CD14-positive monocyte (primary cell): ENCODE measurements around the gene C11orf86. TPM values are rescaled to one million over a fixed set of nuclear protein-coding genes. Genes with fewer than 3 reads are reported as not detected.

ENCODE experiments used
- DNase-seq, 3 donors: peaks; one replicate each; pipeline ENCODE4 v3.0.0-alpha.2; 2011 to 2022
- H2AFZ ChIP-seq: 2 replicates; pipeline ENCODE4 v1.6.0; 2012; ENCODE audit warnings: mild to moderate bottlenecking, low read depth, low read length, inconsistent platforms; ENCODE audit not compliant: insufficient read depth, poor library complexity, severe bottlenecking
- H3K27ac ChIP-seq, 2 donors: 1 replicate in 1 of 2; 2 replicates in 1 of 2; pipeline ENCODE4 v1.5.1; 2012 to 2013; ENCODE audit warnings: low read length in 2 of 2, control low read depth in 1 of 2, inconsistent platforms in 1 of 2, low read depth in 1 of 2, mild to moderate bottlenecking in 1 of 2
- H3K27me3 ChIP-seq, 2 donors: one replicate each; pipeline versions ENCODE4 v1.6.0 to v1.6.1; 2011 to 2013; ENCODE audit warnings: low read length in 2 of 2; ENCODE audit not compliant: control insufficient read depth in 2 of 2, insufficient read depth in 2 of 2
- H3K36me3 ChIP-seq, 2 donors: replicated peaks in 1 of 2; 1 replicate in 1 of 2; 2 replicates in 1 of 2; pipeline versions ENCODE4 v1.5.1 to v1.6.1; 2012 to 2013; ENCODE audit warnings: low read length in 2 of 2, control low read depth in 1 of 2, inconsistent platforms in 1 of 2, mild to moderate bottlenecking in 1 of 2; ENCODE audit not compliant: insufficient read depth in 2 of 2, control insufficient read depth in 1 of 2
- H3K4me1 ChIP-seq, 2 donors: 1 replicate in 1 of 2; 2 replicates in 1 of 2; pipeline versions ENCODE4 v1.5.1 to v1.6.1; 2012 to 2013; ENCODE audit warnings: low read length in 2 of 2, control low read depth in 1 of 2, inconsistent platforms in 1 of 2, mild to moderate bottlenecking in 1 of 2, moderate library complexity in 1 of 2; ENCODE audit not compliant: insufficient read depth in 2 of 2, control insufficient read depth in 1 of 2
- H3K4me2 ChIP-seq: replicated peaks from 2 replicates; pipeline ENCODE3; 2012; ENCODE audit warnings: low read length, moderate library complexity, mild to moderate bottlenecking; ENCODE audit not compliant: poor library complexity, severe bottlenecking; ENCODE audit errors: extremely low read depth
- H3K4me3 ChIP-seq, 3 experiments: fragments of 200-600 bp in 1 of 3; sonication (generic) in 1 of 3; replicated peaks in 1 of 3; 1 replicate in 2 of 3; 2 replicates in 1 of 3; pipeline ENCODE4 v1.5.1; 2011 to 2013; ENCODE audit warnings: low read length in 3 of 3, mild to moderate bottlenecking in 3 of 3, control low read depth in 2 of 3, low read depth in 2 of 3, inconsistent platforms in 1 of 3, moderate library complexity in 1 of 3
- H3K79me2 ChIP-seq: 2 replicates; pipeline ENCODE4 v1.6.0; 2012; ENCODE audit warnings: mild to moderate bottlenecking, control low read depth, inconsistent platforms, low read length, moderate library complexity; ENCODE audit not compliant: insufficient read depth
- H3K9ac ChIP-seq: 2 replicates; pipeline ENCODE4 v1.6.0; 2017; ENCODE audit warnings: low read length, mild to moderate bottlenecking; ENCODE audit not compliant: insufficient read depth, poor library complexity, severe bottlenecking
- H3K9me3 ChIP-seq, 2 donors: replicated peaks in 1 of 2; 1 replicate in 1 of 2; 2 replicates in 1 of 2; pipeline versions ENCODE4 v1.5.1 to v1.6.1; 2012 to 2013; ENCODE audit warnings: low read length in 2 of 2, control low read depth in 1 of 2; ENCODE audit not compliant: control insufficient read depth in 1 of 2, insufficient read depth in 1 of 2
- H4K20me1 ChIP-seq: 2 replicates; pipeline ENCODE4 v1.6.0; 2012; ENCODE audit warnings: mild to moderate bottlenecking, low read length, control low read depth, moderate library complexity; ENCODE audit not compliant: insufficient read depth
- H3K27ac Mint-ChIP-seq, 7 donors: one replicate each; pipeline ENCODE4 v1.8.0; 2020; ENCODE audit warnings: mild to moderate bottlenecking in 7 of 7, mixed read lengths in 7 of 7, moderate library complexity in 6 of 7, inconsistent platforms in 2 of 7
- H3K27me3 Mint-ChIP-seq, 3 donors: one replicate each; pipeline ENCODE4 v1.8.0; 2021 to 2022; ENCODE audit warnings: low read depth in 3 of 3, mild to moderate bottlenecking in 3 of 3, mixed read lengths in 3 of 3, moderate library complexity in 3 of 3, inconsistent platforms in 1 of 3
- H3K36me3 Mint-ChIP-seq, 2 donors: one replicate each; pipeline ENCODE4 v1.8.0; 2020; ENCODE audit warnings: mixed read lengths in 2 of 2, inconsistent platforms in 1 of 2, mild to moderate bottlenecking in 1 of 2
- H3K4me1 Mint-ChIP-seq: one replicate; pipeline ENCODE4 v1.8.0; 2020; ENCODE audit warnings: mild to moderate bottlenecking, mixed read lengths
- H3K4me3 Mint-ChIP-seq, 2 donors: one replicate each; pipeline ENCODE4 v1.8.0; 2020; ENCODE audit warnings: mild to moderate bottlenecking in 2 of 2, mixed read lengths in 2 of 2, moderate library complexity in 1 of 2
- H3K9me3 Mint-ChIP-seq, 7 donors: one replicate each; pipeline ENCODE4 v1.8.0; 2020 to 2022; ENCODE audit warnings: mixed read lengths in 7 of 7, mild to moderate bottlenecking in 6 of 7, moderate library complexity in 6 of 7, inconsistent platforms in 2 of 7
- WGBS: methylation state at CpG from one replicate; pipeline ENCODE4 v1.1.5; 2013; ENCODE audit warnings: missing lambda C conversion rate; ENCODE audit not compliant: insufficient coverage; 5-methylcytosine and 5-hydroxymethylcytosine counted together
- intact Hi-C, 2 donors: fragments of 100-400 bp; cut with micrococcal nuclease; formaldehyde crosslinking; loops; one replicate each; pipeline versions ENCODE4 v1.15.0 to v1.15.1; 2023
- polyA plus RNA-seq, 3 donors: library from polyadenylated mRNA; depleted of rRNA in 1 of 3; unstranded in 2 of 3; stranded (reverse) in 1 of 3; fragments of 300-500 nt in 2 of 3; fragments of >200 nt in 1 of 3; fragmentation: Illumina TruSeq in 2 of 3; gene quantifications; 1 replicate in 2 of 3; 2 replicates in 1 of 3; pipeline ENCODE4 v1.2.3, GENCODE V29; 2012 to 2021
- TF ChIP-seq, protein P1 (sequence below): fragments of 200-600 bp; IDR thresholded peaks from one replicate; pipeline ENCODE4 v1.8.0; 2022; ENCODE audit warnings: antibody characterized with exemption, mild to moderate bottlenecking

C11orf86 gene
- polyA plus RNA-seq, 3 donors = not detected

DNA sequence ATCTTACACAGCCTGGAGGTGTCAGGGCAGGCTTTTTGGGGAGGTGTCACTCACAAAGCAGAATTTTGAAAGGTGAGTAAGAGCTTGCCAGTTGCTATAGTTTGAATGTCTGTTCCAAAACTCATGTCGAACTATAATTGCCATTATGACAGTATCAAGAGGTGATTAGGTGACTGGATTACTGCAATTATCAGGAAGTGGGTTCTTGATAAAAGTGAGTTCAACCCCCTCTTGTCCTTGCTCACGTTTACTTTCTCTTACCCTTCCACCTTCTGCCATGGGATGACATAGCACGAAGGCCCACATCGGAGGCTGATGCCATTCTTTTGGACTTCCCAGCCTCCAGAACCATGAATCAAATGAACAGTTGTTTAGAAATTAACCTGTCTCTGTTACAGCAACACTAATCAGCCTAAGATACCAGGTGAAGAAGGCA lies 4.7 kb upstream of the C11orf86 start:
- H3K27ac ChIP-seq = peak overlapping the region; percentile 84 to 91
- no peaks in the 10 kb centered on the region for H4K20me1 ChIP-seq
- H2AFZ ChIP-seq = peak overlapping the region; percentile 3
- H3K27me3 ChIP-seq = no peaks in the 10 kb centered on the region
- DNase-seq = peak in 2 of 3 donors; percentile 41 to 46
- no peak overlapping the region for H3K9ac ChIP-seq
- Mint-ChIP-seq H3K4me3 (no peak overlapping the region), H3K36me3 (no peaks in the 10 kb centered on the region), H3K4me1 (peaks cover 35% of the 10 kb centered on the region), H3K27me3 (peaks cover 6 to 21% (median 16%) of the 10 kb centered on the region in 3 donors), H3K27ac (peak overlapping the region; percentile 94 to 99 (median 98)), H3K9me3 (peaks cover 0 to 3% (median 1%) of the 10 kb centered on the region in 7 donors)
- 100% methylated on average over 1 of the region's 4 CpGs for WGBS
- H3K9me3 ChIP-seq = no peaks in the 10 kb centered on the region
- TF ChIP-seq, protein P1, sequence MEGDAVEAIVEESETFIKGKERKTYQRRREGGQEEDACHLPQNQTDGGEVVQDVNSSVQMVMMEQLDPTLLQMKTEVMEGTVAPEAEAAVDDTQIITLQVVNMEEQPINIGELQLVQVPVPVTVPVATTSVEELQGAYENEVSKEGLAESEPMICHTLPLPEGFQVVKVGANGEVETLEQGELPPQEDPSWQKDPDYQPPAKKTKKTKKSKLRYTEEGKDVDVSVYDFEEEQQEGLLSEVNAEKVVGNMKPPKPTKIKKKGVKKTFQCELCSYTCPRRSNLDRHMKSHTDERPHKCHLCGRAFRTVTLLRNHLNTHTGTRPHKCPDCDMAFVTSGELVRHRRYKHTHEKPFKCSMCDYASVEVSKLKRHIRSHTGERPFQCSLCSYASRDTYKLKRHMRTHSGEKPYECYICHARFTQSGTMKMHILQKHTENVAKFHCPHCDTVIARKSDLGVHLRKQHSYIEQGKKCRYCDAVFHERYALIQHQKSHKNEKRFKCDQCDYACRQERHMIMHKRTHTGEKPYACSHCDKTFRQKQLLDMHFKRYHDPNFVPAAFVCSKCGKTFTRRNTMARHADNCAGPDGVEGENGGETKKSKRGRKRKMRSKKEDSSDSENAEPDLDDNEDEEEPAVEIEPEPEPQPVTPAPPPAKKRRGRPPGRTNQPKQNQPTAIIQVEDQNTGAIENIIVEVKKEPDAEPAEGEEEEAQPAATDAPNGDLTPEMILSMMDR = no peak
- H3K36me3 ChIP-seq = no peaks in the 10 kb centered on the region
- intact Hi-C loops = loop anchor here in 1 of 2 donors (10.0 kb wide), 1 partner anchor 276 kb away; no protein-coding TSS in a partner anchor
- no peaks in the 10 kb centered on the region for H3K79me2 ChIP-seq
- H3K4me3 ChIP-seq = no peak overlapping the region
- peak overlapping the region; percentile 26 for H3K4me2 ChIP-seq
- peaks cover 28 to 40% of the 10 kb centered on the region in 2 donors for H3K4me1 ChIP-seq

DNA sequence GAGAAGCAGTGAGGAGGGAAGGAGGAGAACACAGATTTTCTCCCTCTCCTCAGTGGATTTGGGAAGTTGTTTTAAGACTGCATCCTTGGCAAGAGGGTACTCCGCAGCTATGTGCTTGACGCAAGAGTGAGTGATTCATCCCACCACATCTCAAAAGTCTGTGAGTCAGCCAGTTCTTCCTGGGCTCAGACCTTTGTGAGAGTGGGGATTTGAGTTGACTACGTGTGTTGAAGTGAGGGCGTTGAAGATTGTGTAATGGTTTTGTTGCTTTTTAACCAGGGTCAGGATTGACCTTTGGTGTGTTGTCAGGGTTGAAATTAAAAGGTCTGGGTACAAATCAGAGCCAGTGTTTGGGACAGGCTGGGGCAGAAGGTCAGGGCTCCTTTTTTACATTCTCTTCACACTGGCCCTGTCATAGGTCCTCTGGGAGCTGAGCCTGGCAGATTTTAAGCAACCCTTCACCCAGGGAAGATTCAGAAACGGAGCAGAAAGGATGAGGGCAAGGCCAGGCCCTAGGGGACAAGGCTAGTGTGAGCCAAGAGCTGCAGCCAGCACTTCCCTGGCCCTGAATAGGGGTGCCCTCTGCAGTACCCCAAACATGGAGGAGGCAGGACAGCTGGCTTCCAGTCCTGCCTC lies 4.2 kb upstream of the C11orf86 start:
- peak; percentile 95 to 99 (median 98) for DNase-seq
- no peaks in the 10 kb centered on the region for H3K27me3 ChIP-seq
- H3K9ac ChIP-seq = peak overlapping the region; percentile 58
- intact Hi-C loops = loop anchor here in 1 of 2 donors (10.0 kb wide), 1 partner anchor 276 kb away; no protein-coding TSS in a partner anchor
- no peaks in the 10 kb centered on the region for H4K20me1 ChIP-seq
- no peak overlapping the region for H3K4me3 ChIP-seq
- H3K4me1 ChIP-seq = peaks cover 28 to 40% of the 10 kb centered on the region in 2 donors
- H3K4me2 ChIP-seq = peak overlapping the region; percentile 26
- Mint-ChIP-seq H3K27ac (peak overlapping the region; percentile 94 to 99 (median 98)), H3K9me3 (peaks cover 0 to 3% (median 1%) of the 10 kb centered on the region in 7 donors), H3K27me3 (peaks cover 5 to 22% (median 16%) of the 10 kb centered on the region in 3 donors), H3K4me3 (peak overlapping the region in 1 of 2 donors; percentile 57), H3K4me1 (peaks cover 35% of the 10 kb centered on the region), H3K36me3 (no peaks in the 10 kb centered on the region)
- WGBS = 19% methylated on average over 3 of the region's 5 CpGs
- peak overlapping the region; percentile 61 for H2AFZ ChIP-seq
- no peaks in the 10 kb centered on the region for H3K36me3 ChIP-seq
- TF ChIP-seq, protein P1 = no peak
- no peaks in the 10 kb centered on the region for H3K79me2 ChIP-seq
- peak overlapping the region; percentile 84 to 91 for H3K27ac ChIP-seq
- no peaks in the 10 kb centered on the region for H3K9me3 ChIP-seq
